SK-N-MC (cell line): Measurements from ENCODE around the gene SVOPL.

Source experiments
- EZH2 ChIP-seq: fragments of 200-600 bp; sonication (generic); IDR thresholded peaks from one replicate; pipeline ENCODE4 v1.6.1; 2017; ENCODE audit warnings: antibody characterized with exemption
- FOXP2 ChIP-seq: optimal IDR thresholded peaks from 2 replicates; pipeline ENCODE3; 2011; ENCODE audit warnings: mild to moderate bottlenecking, moderate library complexity; ENCODE audit not compliant: insufficient read depth; ENCODE audit errors: extremely low read length, control extremely low read depth
- POLR2AphosphoS5 ChIP-seq: IDR thresholded peaks from 2 replicates; pipeline ENCODE4 v1.6.1; 2012; ENCODE audit warnings: mild to moderate bottlenecking, low read depth, low read length, borderline replicate concordance

GRCh38 chr7:138546829-138547228, 154.3 kb downstream of the SVOPL start:
- TF ChIP-seq POLR2AphosphoS5 (no peak), EZH2 (no peak), FOXP2 (no peak)
